K562 (cell line): Measurements from ENCODE around the gene PRR23E. TPM values are rescaled to one million over a fixed set of nuclear protein-coding genes. Genes with fewer than 3 reads are reported as not detected.

Source experiments
- ATAC-seq: fragments of 200-7000 bp; cut with Tn5 transposase; 3 replicates; pipeline ENCODE4 v1.9.1; 2020; ENCODE audit warnings: moderate library complexity
- BruUV-seq: library from RNA; stranded (reverse); fragments of 400-500 nt; replicated peaks from 2 replicates; lab custom pipeline; 2021; lab: Mats Ljungman, UMichigan
- CTCF ChIA-PET: fragments of 300-600 bp; formaldehyde crosslinking; extraction: SDS; loops from one replicate; lab custom pipeline; 2021; ENCODE audit warnings: low intra/inter-chr PET ratio; lab: Yijun Ruan, JAX
- POLR2A ChIA-PET: fragments of 300-600, 350-650 bp; sonication (Branson Sonifier 250); formaldehyde crosslinking; extraction: SDS; loops from one replicate; lab custom pipeline; 2021; ENCODE audit warnings: antibody characterized with exemption, inconsistent platforms; lab: Yijun Ruan, JAX
- DNase-seq, 4 experiments: peaks; one replicate each; pipeline versions ENCODE4 v3.0.0 to v3.0.0-alpha.2; 2011 to 2018; ENCODE audit warnings: low spot score in 3 of 4, mixed read lengths in 3 of 4; ENCODE audit errors: extremely low read depth in 1 of 4
- FAIRE-seq: peaks from 2 replicates; lab custom pipeline; 2011; peaks lifted over from hg19 to GRCh38; lab: Jason Lieb, UNC
- H2AFZ ChIP-seq: 2 replicates; pipeline ENCODE4 v1.6.0; 2011; ENCODE audit warnings: low read depth, low read length, control low read depth, inconsistent platforms
- H3K27ac ChIP-seq: fragments of 200-600 bp; 3 replicates; pipeline ENCODE4 v1.8.0; 2011; ENCODE audit warnings: low read depth, mild to moderate bottlenecking, control low read depth, inconsistent platforms, low read length, moderate library complexity, mixed read lengths; ENCODE audit errors: extremely low read depth
- H3K27me3 ChIP-seq, 2 experiments: fragments of 300-600 bp in 1 of 2; 2 replicates in 1 of 2; 3 replicates in 1 of 2; pipeline versions ENCODE4 v1.6.0 to v1.8.0; 2011; ENCODE audit warnings: inconsistent platforms in 2 of 2, low read length in 2 of 2, mild to moderate bottlenecking in 1 of 2, mixed read lengths in 1 of 2, moderate library complexity in 1 of 2; ENCODE audit not compliant: control insufficient read depth in 2 of 2, insufficient read depth in 2 of 2
- H3K36me3 ChIP-seq: fragments of 300-600 bp; 3 replicates; pipeline ENCODE4 v1.8.0; 2011; ENCODE audit warnings: mild to moderate bottlenecking, low read length, inconsistent platforms; ENCODE audit not compliant: control insufficient read depth, insufficient read depth
- H3K4me1 ChIP-seq, 2 experiments: fragments of 200-600 bp in 1 of 2; replicated peaks in 1 of 2; 2 replicates in 1 of 2; 3 replicates in 1 of 2; pipeline versions ENCODE4 v1.5.1 to v1.8.0; 2011; ENCODE audit warnings: inconsistent platforms in 2 of 2, low read length in 2 of 2, mild to moderate bottlenecking in 1 of 2, mixed read lengths in 1 of 2, moderate library complexity in 1 of 2; ENCODE audit not compliant: control insufficient read depth in 2 of 2, insufficient read depth in 2 of 2
- H3K4me2 ChIP-seq: 2 replicates; pipeline ENCODE4 v1.6.1; 2011; ENCODE audit warnings: low read length, control low read depth, inconsistent platforms, mixed read lengths; ENCODE audit not compliant: insufficient read depth
- H3K4me3 ChIP-seq: fragments of 200-600 bp; sonication (generic), shearing (Covaris generic); 2 replicates; pipeline ENCODE4 v1.5.1; 2016; ENCODE audit warnings: control low read depth, inconsistent platforms
- H3K79me2 ChIP-seq: fragments of 200-600 bp; 3 replicates; pipeline ENCODE4 v1.8.0; 2011; ENCODE audit warnings: low read length, inconsistent platforms; ENCODE audit not compliant: control insufficient read depth, insufficient read depth
- H3K9ac ChIP-seq, 2 experiments: 2 replicates each; pipeline versions ENCODE4 v1.6.0 to v1.6.1; 2011; ENCODE audit warnings: low read depth in 2 of 2, low read length in 2 of 2, control low read depth in 1 of 2, inconsistent platforms in 1 of 2, mild to moderate bottlenecking in 1 of 2, mixed read lengths in 1 of 2; ENCODE audit not compliant: insufficient read depth in 1 of 2
- H3K9me1 ChIP-seq: one replicate; pipeline ENCODE4 v1.6.0; 2011; ENCODE audit warnings: inconsistent platforms, mild to moderate bottlenecking, low read length, moderate library complexity; ENCODE audit not compliant: control insufficient read depth, insufficient read depth
- H3K9me3 ChIP-seq: replicated peaks from 2 replicates; pipeline ENCODE4 v1.5.1; 2011; ENCODE audit warnings: low read depth, low read length, inconsistent platforms; ENCODE audit not compliant: control insufficient read depth, insufficient read depth
- H4K20me1 ChIP-seq: replicated peaks from 2 replicates; pipeline ENCODE4 v1.6.1; 2011; ENCODE audit warnings: low read length, inconsistent platforms, mixed read lengths; ENCODE audit not compliant: control insufficient read depth, insufficient read depth
- ELF2 ChIP-seq: fragments of 250-450 bp; sonication (Bioruptor Pico); IDR thresholded peaks from 2 replicates; pipeline ENCODE4 v1.5.0; 2021; ENCODE audit warnings: mild to moderate bottlenecking
- ETV1 ChIP-seq: fragments of 450-650 bp; conservative IDR thresholded peaks from 2 replicates; pipeline ENCODE4 v1.6.1; 2016; ENCODE audit warnings: missing genetic modification characterization, control low read depth, low read depth, missing compliant biosample characterization
- FOXP4 ChIP-seq: sonication (generic); formaldehyde crosslinking; IDR thresholded peaks from 2 replicates; pipeline ENCODE4 v1.8.0; 2022; ENCODE audit warnings: mild to moderate bottlenecking, missing genetic modification reagents, borderline replicate concordance
- GATAD2A ChIP-seq: fragments of 450-650 bp; IDR thresholded peaks from 2 replicates; pipeline ENCODE4 v1.6.1; 2017
- KDM2B ChIP-seq: fragments of 250-450 bp; sonication (Bioruptor Pico); IDR thresholded peaks from 2 replicates; pipeline ENCODE4 v1.8.0; 2021; ENCODE audit warnings: mild to moderate bottlenecking, moderate library complexity
- PTTG1 ChIP-seq: fragments of 450-650 bp; IDR thresholded peaks from 2 replicates; pipeline ENCODE4 v1.6.1; 2016; ENCODE audit warnings: low read depth, mild to moderate bottlenecking, missing genetic modification characterization, missing compliant biosample characterization
- RAD51 ChIP-seq: fragments of 450-650 bp; IDR thresholded peaks from 2 replicates; pipeline ENCODE4 v1.7.1; 2016; ENCODE audit warnings: low read depth, mild to moderate bottlenecking, borderline replicate concordance
- TFAP4 ChIP-seq: sonication (generic); formaldehyde crosslinking; IDR thresholded peaks from 2 replicates; pipeline ENCODE4 v1.8.0; 2022; ENCODE audit warnings: missing genetic modification reagents, mild to moderate bottlenecking, moderate library complexity, borderline replicate concordance
- TRIM28 ChIP-seq: fragments of 450-650 bp; IDR thresholded peaks from 2 replicates; pipeline ENCODE4 v1.6.1; 2017
- ZMIZ1 ChIP-seq, 2 experiments: fragments of 150-350 bp in 1 of 2; IDR thresholded peaks; 2 replicates each; pipeline ENCODE4 v1.6.1; 2012 to 2016; ENCODE audit warnings: low read depth in 2 of 2, low read length in 2 of 2, mild to moderate bottlenecking in 1 of 2, moderate library complexity in 1 of 2
- ZNF224 ChIP-seq: sonication (generic); formaldehyde crosslinking; IDR thresholded peaks from 2 replicates; pipeline ENCODE4 v1.8.0; 2022; ENCODE audit warnings: mild to moderate bottlenecking, missing genetic modification reagents
- WGBS: fragments of 100-300 bp; shearing (Covaris generic); methylation state at CpG from one replicate; pipeline ENCODE4 v1.1.6; 2016; ENCODE audit warnings: low coverage, mixed read lengths; ENCODE audit not compliant: insufficient coverage; ENCODE audit errors: missing lambda C conversion rate; 5-methylcytosine and 5-hydroxymethylcytosine counted together
- in situ Hi-C: fragments of 300-500 bp; cut with MboI; formaldehyde crosslinking; loops from 4 replicates; pipeline ENCODE4 v1.15.0; 2018; ENCODE audit warnings: inconsistent platforms, mixed read lengths
- intact Hi-C: fragments of 100-400 bp; cut with micrococcal nuclease; formaldehyde crosslinking; loops from 2 replicates; pipeline ENCODE4 v1.14.2; 2022
- polyA plus RNA-seq, 8 experiments: library from polyadenylated mRNA; depleted of rRNA in 4 of 8; stranded (reverse) in 5 of 8; unstranded in 3 of 8; fragments of >200 nt; fragmentation: Nextera tagmentation in 2 of 8; fragmentation: Illumina TruSeq in 1 of 8; extraction: Ambion mirVana in 2 of 8; extraction: Trizol in 1 of 8; gene quantifications; 2 replicates each; pipeline versions ENCODE4 v1.2.1 to v1.2.3, GENCODE V29; 2011 to 2014; ENCODE audit warnings: inconsistent platforms in 1 of 8, missing spikeins in 1 of 8
- total RNA-seq, 7 experiments: library from RNA; depleted of rRNA in 6 of 7; stranded (reverse); fragments of >200 nt in 6 of 7; fragmentation: Illumina TruSeq in 2 of 7; extraction: Trizol in 2 of 7; gene quantifications; 2 replicates each; pipeline versions ENCODE4 v1.2.1 to v1.2.3, GENCODE V29; 2011 to 2021; ENCODE audit warnings: low replicate concordance in 1 of 7
- TF ChIP-seq, protein P1 (sequence below): fragments of 450-650 bp; formaldehyde crosslinking; IDR thresholded peaks from 2 replicates; pipeline ENCODE4 v1.4.0; 2020; ENCODE audit warnings: mild to moderate bottlenecking, moderate library complexity
- TF ChIP-seq, protein P2 (sequence below): fragments of 200-400 bp; formaldehyde crosslinking; IDR thresholded peaks from 2 replicates; pipeline ENCODE4 v1.6.1; 2017; ENCODE audit warnings: mild to moderate bottlenecking, low read depth, low read length, moderate library complexity

PRR23E gene
- total and polyA plus RNA-seq, 9 of the 15 experiments (the other 6 are each of a cell fraction or from before 2014, with no cell fraction given): not detected

DNA sequence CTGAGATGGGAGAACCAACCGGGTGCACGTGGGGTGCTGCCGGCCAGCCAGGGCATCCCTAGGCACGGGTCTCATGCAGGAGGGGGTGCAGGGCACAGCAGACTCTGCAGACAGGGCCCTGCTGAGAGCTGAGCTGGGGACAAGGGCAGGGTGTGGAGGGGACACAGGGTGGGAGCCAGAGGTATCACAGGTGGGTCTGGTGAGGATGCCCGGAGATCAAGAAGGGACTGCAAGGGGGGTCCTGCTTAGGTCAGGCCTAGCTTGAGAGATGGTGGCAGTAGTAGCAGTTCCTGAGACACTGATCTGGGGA is 39.5 kb upstream of the PRR23E start:
- no peaks in the 10 kb centered on the region for H3K4me1 ChIP-seq
- H3K9ac ChIP-seq: no peak overlapping the region
- no peak for ATAC-seq
- H3K9me3 ChIP-seq: 0 out of 2 replicates have a peak, but pooled peaks cover 2% of the 10 kb centered on the region
- H3K4me3 ChIP-seq: no peak overlapping the region
- no peaks in the 10 kb centered on the region for H3K9me1 ChIP-seq
- no peak for DNase-seq
- no peak overlapping the region for H3K4me2 ChIP-seq
- no peak overlapping the region for H2AFZ ChIP-seq
- peaks cover 0 to 8% of the 10 kb centered on the region in 2 experiments; a peak in 1 of 5 replicates for H3K27me3 ChIP-seq
- no peaks in the 10 kb centered on the region for H3K36me3 ChIP-seq
- intact Hi-C loops (no loop called here), in situ Hi-C loops (no loop called here)
- no peak for FAIRE-seq
- no peak overlapping the region for H3K27ac ChIP-seq
- ChIA-PET CTCF (no interaction called here), POLR2A (no interaction called here)
- no TSS peak for BruUV-seq
- no peaks in the 10 kb centered on the region for H4K20me1 ChIP-seq
- WGBS: 0% methylated on average over 3 of the region's 5 CpGs
- H3K79me2 ChIP-seq: no peaks in the 10 kb centered on the region
- no peak for TF ChIP-seq TFAP4 (CRISPR knock-in tag)
- TF ChIP-seq ELF2 (CRISPR knock-in tag): no peak
- TF ChIP-seq ZNF224 (CRISPR knock-in tag): no peak
- no peak for TF ChIP-seq FOXP4
- TF ChIP-seq PTTG1 (tag): no peak
- no peak for TF ChIP-seq TRIM28
- TF ChIP-seq RAD51: no peak
- TF ChIP-seq, protein P1, sequence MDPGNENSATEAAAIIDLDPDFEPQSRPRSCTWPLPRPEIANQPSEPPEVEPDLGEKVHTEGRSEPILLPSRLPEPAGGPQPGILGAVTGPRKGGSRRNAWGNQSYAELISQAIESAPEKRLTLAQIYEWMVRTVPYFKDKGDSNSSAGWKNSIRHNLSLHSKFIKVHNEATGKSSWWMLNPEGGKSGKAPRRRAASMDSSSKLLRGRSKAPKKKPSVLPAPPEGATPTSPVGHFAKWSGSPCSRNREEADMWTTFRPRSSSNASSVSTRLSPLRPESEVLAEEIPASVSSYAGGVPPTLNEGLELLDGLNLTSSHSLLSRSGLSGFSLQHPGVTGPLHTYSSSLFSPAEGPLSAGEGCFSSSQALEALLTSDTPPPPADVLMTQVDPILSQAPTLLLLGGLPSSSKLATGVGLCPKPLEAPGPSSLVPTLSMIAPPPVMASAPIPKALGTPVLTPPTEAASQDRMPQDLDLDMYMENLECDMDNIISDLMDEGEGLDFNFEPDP: no peak
- no peak for TF ChIP-seq KDM2B (CRISPR knock-in tag)
- no peak for TF ChIP-seq ETV1 (tag)
- TF ChIP-seq GATAD2A: no peak
- TF ChIP-seq, protein P2, sequence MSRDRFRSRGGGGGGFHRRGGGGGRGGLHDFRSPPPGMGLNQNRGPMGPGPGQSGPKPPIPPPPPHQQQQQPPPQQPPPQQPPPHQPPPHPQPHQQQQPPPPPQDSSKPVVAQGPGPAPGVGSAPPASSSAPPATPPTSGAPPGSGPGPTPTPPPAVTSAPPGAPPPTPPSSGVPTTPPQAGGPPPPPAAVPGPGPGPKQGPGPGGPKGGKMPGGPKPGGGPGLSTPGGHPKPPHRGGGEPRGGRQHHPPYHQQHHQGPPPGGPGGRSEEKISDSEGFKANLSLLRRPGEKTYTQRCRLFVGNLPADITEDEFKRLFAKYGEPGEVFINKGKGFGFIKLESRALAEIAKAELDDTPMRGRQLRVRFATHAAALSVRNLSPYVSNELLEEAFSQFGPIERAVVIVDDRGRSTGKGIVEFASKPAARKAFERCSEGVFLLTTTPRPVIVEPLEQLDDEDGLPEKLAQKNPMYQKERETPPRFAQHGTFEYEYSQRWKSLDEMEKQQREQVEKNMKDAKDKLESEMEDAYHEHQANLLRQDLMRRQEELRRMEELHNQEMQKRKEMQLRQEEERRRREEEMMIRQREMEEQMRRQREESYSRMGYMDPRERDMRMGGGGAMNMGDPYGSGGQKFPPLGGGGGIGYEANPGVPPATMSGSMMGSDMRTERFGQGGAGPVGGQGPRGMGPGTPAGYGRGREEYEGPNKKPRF: no peak
- no peak for TF ChIP-seq ZMIZ1 (IDR thresholded peaks at IDR 0.05; ENCODE audit: low read depth in 2 of 2, low read length in 2 of 2)
